DOHH2 (cell line): ENCODE results near the gene LRFN4.
A peak's percentile ranks its signal among the peaks of the same experiment; 100 is the strongest.

Source experiments
- H3F3A ChIP-seq: fragments of 200-600 bp; sonication (generic), shearing (Covaris generic); 2 replicates; pipeline ENCODE4 v1.6.0; 2016; ENCODE audit warnings: antibody characterized with exemption, mild to moderate bottlenecking; ENCODE audit not compliant: control insufficient read depth, insufficient read depth
- H3K27ac ChIP-seq: fragments of 200-600 bp; sonication (generic); 2 replicates; pipeline ENCODE4 v1.5.1; 2014; ENCODE audit warnings: low read depth, mild to moderate bottlenecking, low read length, moderate library complexity
- H3K27me3 ChIP-seq: fragments of 200-600 bp; sonication (generic); 2 replicates; pipeline ENCODE4 v1.6.1; 2014; ENCODE audit warnings: mild to moderate bottlenecking, low read length, mixed read lengths; ENCODE audit not compliant: control insufficient read depth
- H3K36me3 ChIP-seq: fragments of 200-600 bp; sonication (generic); 2 replicates; pipeline ENCODE4 v1.6.1; 2014; ENCODE audit warnings: mild to moderate bottlenecking, low read length, moderate library complexity, mixed read lengths; ENCODE audit not compliant: control insufficient read depth
- H3K4me1 ChIP-seq: fragments of 200-600 bp; sonication (generic); 2 replicates; pipeline ENCODE4 v1.6.1; 2014; ENCODE audit warnings: mild to moderate bottlenecking, low read length, mixed read lengths; ENCODE audit not compliant: control insufficient read depth
- H3K4me2 ChIP-seq: fragments of 200-600 bp; sonication (generic); 2 replicates; pipeline ENCODE4 v1.6.0; 2014; ENCODE audit warnings: mild to moderate bottlenecking, low read length, moderate library complexity
- H3K4me3 ChIP-seq: fragments of 200-600 bp; sonication (generic); 2 replicates; pipeline ENCODE4 v1.5.1; 2014; ENCODE audit warnings: mild to moderate bottlenecking, low read length, mixed read lengths
- H3K79me2 ChIP-seq: fragments of 200-600 bp; sonication (generic); 2 replicates; pipeline ENCODE4 v1.6.1; 2014; ENCODE audit warnings: mild to moderate bottlenecking, low read length, mixed read lengths; ENCODE audit not compliant: control insufficient read depth
- H3K9me2 ChIP-seq: fragments of 200-600 bp; sonication (generic); replicated peaks from 2 replicates; pipeline ENCODE4 v1.6.1; 2014; ENCODE audit warnings: mild to moderate bottlenecking, low read length, mixed read lengths; ENCODE audit not compliant: control insufficient read depth
- H3K9me3 ChIP-seq: fragments of 200-600 bp; sonication (generic); 2 replicates; pipeline ENCODE4 v1.6.1; 2014; ENCODE audit warnings: antibody characterized with exemption, low read length, mixed read lengths; ENCODE audit not compliant: control insufficient read depth, insufficient read depth
- H4K20me1 ChIP-seq: fragments of 200-600 bp; sonication (generic); 2 replicates; pipeline ENCODE4 v1.6.0; 2014; ENCODE audit warnings: low read depth, mild to moderate bottlenecking, antibody characterized with exemption, low read length, moderate library complexity; ENCODE audit not compliant: control insufficient read depth, insufficient read depth
- CTCF ChIP-seq: fragments of 200-600 bp; sonication (generic); IDR thresholded peaks from one replicate; pipeline ENCODE4 v1.5.1; 2014; ENCODE audit warnings: antibody characterized with exemption, mild to moderate bottlenecking, low read depth, low read length; ENCODE audit not compliant: poor library complexity, severe bottlenecking
- EZH2phosphoT487 ChIP-seq: fragments of 200-600 bp; sonication (generic); IDR thresholded peaks from 2 replicates; pipeline ENCODE4 v1.6.1; 2017; ENCODE audit warnings: borderline replicate concordance, mild to moderate bottlenecking, antibody characterized with exemption, low read length, moderate library complexity, mixed read lengths

The LRFN4 gene

GRCh38 chr11:66857234-66857926, 516 bp downstream of the LRFN4 start:
- H3K4me1 ChIP-seq = peaks cover 15% of the 10 kb centered on the region
- peaks cover 15% of the 10 kb centered on the region for H3K36me3 ChIP-seq
- H3K79me2 ChIP-seq = peaks cover 23% of the 10 kb centered on the region
- peak overlapping the region; percentile 98 for H3K4me3 ChIP-seq
- H3F3A ChIP-seq = no peaks in the 10 kb centered on the region
- TF ChIP-seq EZH2phosphoT487 (no peak), CTCF (peak; percentile 9)
- no peaks in the 10 kb centered on the region for H3K9me3 ChIP-seq
- H4K20me1 ChIP-seq = no peaks in the 10 kb centered on the region
- no peak overlapping the region for H3K27ac ChIP-seq
- peak overlapping the region; percentile 67 for H3K4me2 ChIP-seq
- H3K27me3 ChIP-seq = no peaks in the 10 kb centered on the region
- H3K9me2 ChIP-seq = no peaks in the 10 kb centered on the region

- no peaks in the 10 kb centered on the region for H3K9me2 ChIP-seq
- H3K79me2 ChIP-seq = peaks cover 23% of the 10 kb centered on the region
- TF ChIP-seq EZH2phosphoT487 = no peak
- TF ChIP-seq CTCF = no peak
- no peaks in the 10 kb centered on the region for H3K9me3 ChIP-seq
- H3K4me3 ChIP-seq = peak overlapping the region; percentile 98
- H3K27me3 ChIP-seq = no peaks in the 10 kb centered on the region
- peaks cover 15% of the 10 kb centered on the region for H3K36me3 ChIP-seq
- H4K20me1 ChIP-seq = no peaks in the 10 kb centered on the region
- H3K27ac ChIP-seq = no peak overlapping the region
- H3F3A ChIP-seq = no peaks in the 10 kb centered on the region
- H3K4me1 ChIP-seq = peaks cover 14% of the 10 kb centered on the region
- peak overlapping the region; percentile 67 for H3K4me2 ChIP-seq
Observed at GRCh38 chr11:66857927-66858185, 992 bp downstream of the LRFN4 start.

- peak overlapping the region; percentile 67; the same call in 1 of the 2 replicates for H3K4me2 ChIP-seq
Observed at GRCh38 chr11:66858186-66858938, 1.5 kb downstream of the LRFN4 start.

More at GRCh38 chr11:66858186-66858938, 1.5 kb downstream of the LRFN4 start:
- Histone ChIP-seq H3K36me3 (peaks cover 15% of the 10 kb centered on the region), H3K9me3 (no peaks in the 10 kb centered on the region), H3K27me3 (no peaks in the 10 kb centered on the region), H3K4me1 (peaks cover 14% of the 10 kb centered on the region), H3K27ac (no peak overlapping the region), H3K4me3 (peak overlapping the region; percentile 98), H3K9me2 (no peaks in the 10 kb centered on the region), H3F3A (no peaks in the 10 kb centered on the region), H4K20me1 (no peaks in the 10 kb centered on the region), H3K79me2 (peaks cover 23% of the 10 kb centered on the region)
- TF ChIP-seq EZH2phosphoT487 (no peak), CTCF (no peak)
